Muscle of back (tissue), 11 donors: ENCODE measurements around the gene MARCHF2. TPM values are rescaled to one million over a fixed set of nuclear protein-coding genes. Genes with fewer than 3 reads are reported as not detected.

ENCODE experiments used
- DNase-seq, 3 donors: peaks; one replicate each; pipeline versions ENCODE4 v3.0.0 to v3.0.0-alpha.2; 2013
- polyA plus RNA-seq, 10 donors: library from polyadenylated mRNA; unstranded; fragments of 120-200 nt; gene quantifications; one replicate each; pipeline ENCODE4 v1.2.1, GENCODE V29; 2013; ENCODE audit not compliant: insufficient read length in 10 of 10

MARCHF2 gene
- polyA plus RNA-seq, 10 donors = 10.9 to 19.0 (median 14.3) TPM

DNA sequence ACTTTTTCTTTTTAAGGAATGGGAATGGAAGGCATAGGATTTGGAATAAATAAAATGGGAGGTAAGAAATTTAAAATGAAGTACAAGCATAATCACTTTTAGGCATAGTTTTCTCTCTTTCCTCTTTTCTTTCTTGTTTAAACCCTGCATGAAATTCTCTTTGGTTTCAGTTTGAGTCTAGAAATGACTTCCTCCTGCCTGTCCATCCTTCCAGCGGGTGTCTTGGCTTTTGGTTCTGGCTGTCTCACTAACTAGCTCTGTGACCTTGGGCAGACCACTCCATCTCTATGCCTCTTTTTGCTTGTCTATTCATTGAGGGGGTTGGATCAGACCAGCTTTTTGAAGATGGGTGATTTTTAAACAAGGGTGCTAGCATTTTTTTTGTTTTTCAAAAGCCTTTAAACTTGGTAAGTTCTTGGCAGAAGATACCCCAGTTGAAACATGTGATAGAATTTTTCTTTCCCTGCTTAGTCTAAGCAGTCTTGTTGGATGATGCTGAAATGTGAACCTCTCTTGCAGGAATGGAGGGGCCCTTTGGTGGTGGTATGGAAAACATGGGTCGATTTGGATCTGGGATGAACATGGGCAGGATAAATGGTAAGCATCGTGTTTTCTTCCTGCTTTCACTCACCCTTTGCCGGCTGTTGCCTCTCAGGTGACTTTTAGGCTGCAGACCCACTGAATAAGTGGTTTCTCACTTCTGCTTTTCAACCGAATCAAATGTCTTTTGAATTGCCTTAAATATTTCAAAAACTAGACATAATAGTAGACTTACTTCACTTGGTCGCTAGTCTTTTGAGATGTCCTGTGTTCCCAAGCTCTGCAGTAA is 60.8 kb downstream of the MARCHF2 start:
- no peak for DNase-seq

DNA sequence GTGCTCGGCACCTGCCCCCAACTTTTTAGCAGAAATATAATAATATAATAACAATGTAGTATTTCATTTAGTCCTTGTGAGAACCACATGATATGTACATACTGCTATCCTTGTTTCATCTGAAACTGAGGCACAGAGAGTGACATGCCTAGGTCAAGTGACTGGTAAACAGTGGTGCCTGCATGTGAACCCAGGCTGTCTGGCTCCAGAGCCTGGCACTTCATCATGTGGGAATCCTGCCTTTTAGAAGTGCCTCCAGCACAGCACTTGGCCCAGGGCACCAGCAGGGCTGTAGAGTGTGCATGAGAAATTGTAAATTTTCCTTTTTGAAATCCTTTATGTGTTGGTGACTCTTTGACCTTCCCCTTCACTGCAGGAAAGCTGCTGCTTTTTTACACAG is 61.9 kb downstream of the MARCHF2 start:
- no peak for DNase-seq

DNA sequence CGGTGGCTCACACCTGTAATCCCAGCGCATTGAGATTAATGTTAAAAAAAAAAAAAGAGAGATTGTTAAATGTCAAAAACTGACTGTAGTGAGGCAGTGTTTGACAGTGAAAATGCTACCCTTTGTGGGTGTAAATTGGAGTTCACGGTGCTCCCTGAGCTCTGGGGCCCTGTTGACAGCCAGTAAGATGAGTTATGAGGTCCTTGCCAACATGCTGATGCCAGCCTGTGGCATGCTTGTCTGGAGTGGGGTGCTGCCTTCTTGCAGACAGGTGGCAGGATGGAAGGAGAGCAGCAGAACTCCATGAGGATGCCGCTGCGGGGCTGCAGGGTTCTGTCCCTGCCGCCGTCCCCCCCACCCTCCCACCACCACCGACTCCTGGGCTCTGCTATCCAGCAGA is 63.4 kb downstream of the MARCHF2 start:
- DNase-seq = no peak

DNA sequence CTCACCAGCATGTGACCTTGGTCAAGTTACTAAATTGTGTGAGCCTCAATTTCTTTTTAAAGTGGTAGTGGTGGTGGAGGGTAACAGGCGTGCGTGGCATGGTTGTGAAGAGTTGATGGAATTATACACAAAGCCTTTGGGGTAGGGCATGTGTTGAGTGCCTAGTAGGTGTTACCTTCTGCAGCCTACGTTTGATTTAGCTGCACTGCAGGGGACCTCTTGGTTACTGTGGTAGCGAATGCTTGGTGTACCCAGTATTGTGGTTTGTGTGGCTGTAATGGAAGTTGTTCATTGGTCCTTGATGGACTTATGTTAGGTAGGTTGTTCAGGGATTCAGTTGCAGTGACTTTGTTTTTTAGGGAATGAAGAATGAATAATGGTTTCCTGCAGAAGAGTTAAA is 64.8 kb downstream of the MARCHF2 start:
- no peak for DNase-seq

DNA sequence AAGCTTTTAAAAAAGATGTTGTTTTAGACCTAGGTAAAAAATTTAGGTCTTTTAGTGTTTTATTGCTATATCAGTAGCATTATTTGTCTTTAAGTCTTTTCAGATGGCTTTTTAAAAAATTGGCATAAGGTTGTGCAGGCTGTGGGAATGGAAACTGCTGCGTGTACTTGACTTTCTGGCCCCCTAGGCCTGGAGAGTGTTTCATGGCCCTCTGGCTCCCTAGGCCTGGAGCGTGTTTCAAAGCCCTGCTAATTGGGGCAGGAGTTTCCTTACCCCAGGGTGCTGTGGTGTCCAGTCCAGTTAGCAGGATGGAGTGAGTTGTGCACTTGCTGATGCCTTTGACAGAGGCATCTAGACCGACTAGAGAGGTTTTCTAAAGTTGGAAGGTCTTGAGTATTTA is 65.5 kb downstream of the MARCHF2 start:
- peak in 1 of 3 donors; percentile 48 for DNase-seq

DNA sequence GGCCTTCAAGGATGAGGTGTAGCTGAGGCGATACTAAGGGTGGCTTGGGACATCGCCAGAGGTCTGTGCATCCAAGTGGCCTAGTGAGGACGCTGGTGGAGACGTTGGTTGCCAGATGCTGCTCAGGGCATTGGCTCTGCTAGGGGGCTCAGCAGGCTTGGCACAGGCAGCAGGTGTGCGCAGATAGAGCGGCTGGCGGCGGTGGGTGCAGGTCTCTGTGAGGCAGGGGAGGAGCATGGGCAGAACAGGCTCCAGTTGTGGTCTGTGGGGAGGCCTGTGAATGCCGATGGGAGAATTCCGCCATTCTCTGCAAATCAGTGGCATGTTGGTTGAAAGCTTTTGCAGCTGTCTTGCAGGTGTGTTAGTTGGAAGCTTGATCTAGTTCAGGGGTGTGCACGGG is 68.1 kb downstream of the MARCHF2 start:
- no peak for DNase-seq

DNA sequence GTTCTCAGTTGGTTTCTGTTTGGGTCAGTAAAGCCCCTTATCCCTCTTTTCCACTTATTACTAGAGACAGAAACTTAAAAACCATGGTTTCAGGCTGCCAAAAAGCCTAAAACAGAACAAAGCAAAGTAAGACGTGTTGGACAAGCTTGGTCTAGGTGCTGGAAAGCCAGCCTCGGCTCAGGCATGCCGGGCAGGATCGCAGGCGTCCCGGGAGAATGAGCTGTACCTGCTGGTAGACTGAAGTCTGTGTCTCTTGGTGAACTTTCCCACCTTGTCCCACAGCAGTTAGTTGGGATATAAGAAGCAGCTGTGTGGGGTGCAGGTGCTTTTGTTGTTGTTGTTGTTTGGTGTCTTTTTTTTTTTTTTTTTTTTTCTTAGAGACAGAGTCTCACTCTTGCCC is 68.5 kb downstream of the MARCHF2 start:
- no peak for DNase-seq

DNA sequence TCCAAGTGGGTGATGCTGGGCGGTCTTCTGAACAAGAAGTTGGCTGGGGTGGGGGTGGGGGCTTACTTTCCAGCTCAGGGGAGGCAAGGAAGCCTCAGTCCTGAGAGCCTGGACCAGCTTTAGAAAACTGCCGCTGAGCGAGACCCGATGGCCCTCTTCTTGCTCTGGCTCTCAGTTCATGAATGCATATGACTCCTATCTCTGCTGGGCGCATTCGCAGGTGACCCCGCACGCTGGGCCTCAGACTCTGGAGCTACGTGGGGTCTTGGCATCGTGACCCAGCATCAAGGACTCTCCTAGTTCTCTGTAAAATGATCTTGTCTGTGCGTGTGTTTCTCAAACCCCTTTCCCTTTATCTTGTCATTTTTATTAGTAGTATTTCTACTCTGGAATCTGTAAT is 69.6 kb downstream of the MARCHF2 start:
- no peak for DNase-seq

DNA sequence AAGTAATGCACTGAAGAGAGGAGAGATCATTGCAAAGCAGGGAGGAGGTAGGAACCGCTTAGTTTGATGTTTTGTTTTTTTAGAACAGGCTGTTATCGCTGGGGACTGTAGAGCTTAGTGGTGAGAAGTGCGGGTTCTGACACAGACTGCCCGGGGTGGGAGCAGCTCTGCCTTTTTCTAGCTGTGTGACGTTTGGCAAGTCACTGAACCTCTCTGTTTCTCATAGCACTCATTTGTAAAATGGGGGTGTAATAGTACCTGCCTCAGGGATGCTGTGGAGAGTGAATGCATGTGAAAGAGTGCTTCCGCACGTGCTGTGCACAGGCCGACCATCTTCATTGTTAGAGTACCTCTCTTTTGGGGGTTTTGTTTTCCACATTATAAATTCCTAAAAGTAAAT is 70.1 kb downstream of the MARCHF2 start:
- DNase-seq = no peak

DNA sequence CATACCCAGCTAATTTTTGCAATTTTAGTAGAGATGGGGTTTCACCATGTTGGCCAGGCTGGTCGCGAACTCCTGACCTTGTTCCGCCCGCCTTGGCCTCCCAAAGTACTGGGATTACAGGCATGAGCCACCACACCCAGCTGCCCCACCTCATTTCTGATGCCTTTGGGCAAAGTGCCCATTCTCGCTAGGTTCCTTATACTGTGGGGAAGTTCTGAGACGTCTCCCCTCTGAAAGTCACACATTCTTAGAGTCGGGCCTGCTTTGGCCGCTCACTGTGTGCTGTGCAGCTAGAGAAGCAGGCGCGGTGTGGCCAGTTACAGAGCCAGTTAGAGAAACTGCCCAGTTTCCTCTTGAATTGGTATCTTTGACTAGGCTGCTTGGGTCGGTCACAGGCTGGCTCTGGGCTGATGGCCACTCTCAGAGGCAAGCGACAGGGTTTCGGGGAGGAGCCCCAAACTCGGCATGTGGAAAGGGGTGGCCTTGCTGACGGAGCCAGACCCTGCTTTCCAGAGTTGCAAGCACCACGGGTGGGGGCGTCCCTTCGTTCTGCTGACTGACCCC is 71.3 kb downstream of the MARCHF2 start:
- no peak for DNase-seq

DNA sequence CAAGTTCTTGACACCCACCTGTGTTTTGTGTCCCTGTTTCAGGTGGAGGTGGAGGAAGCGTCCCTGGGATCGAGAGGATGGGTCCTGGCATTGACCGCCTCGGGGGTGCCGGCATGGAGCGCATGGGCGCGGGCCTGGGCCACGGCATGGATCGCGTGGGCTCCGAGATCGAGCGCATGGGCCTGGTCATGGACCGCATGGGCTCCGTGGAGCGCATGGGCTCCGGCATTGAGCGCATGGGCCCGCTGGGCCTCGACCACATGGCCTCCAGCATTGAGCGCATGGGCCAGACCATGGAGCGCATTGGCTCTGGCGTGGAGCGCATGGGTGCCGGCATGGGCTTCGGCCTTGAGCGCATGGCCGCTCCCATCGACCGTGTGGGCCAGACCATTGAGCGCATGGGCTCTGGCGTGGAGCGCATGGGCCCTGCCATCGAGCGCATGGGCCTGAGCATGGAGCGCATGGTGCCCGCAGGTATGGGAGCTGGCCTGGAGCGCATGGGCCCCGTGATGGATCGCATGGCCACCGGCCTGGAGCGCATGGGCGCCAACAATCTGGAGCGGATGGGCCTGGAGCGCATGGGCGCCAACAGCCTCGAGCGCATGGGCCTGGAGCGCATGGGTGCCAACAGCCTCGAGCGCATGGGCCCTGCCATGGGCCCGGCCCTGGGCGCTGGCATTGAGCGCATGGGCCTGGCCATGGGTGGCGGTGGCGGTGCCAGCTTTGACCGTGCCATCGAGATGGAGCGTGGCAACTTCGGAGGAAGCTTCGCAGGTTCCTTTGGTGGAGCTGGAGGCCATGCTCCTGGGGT is 72.7 kb downstream of the MARCHF2 start:
- no peak for DNase-seq

DNA sequence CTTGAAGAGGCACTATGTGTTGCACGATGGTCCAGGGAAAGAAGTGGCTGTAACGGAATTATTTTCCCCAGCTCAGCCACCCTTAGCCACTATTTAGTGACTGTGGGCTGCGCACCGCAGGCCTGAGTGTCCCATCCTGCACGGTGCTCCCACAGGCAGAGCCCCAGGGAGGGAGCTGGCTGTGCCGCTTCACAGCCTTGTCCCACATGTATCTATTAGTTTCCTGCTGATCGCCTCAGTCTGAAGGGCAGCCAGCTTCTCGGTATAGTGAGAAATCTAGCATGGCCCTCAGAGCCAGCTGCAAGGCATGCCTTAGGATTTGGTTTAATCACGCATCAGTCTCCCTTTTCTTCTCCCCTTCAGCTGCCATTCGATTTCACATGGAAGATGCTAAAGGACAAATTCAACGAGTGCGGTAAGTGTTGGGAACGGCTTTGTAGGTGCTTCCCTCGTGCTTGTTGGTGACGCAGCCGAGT is 73.6 kb downstream of the MARCHF2 start:
- DNase-seq = no peak

DNA sequence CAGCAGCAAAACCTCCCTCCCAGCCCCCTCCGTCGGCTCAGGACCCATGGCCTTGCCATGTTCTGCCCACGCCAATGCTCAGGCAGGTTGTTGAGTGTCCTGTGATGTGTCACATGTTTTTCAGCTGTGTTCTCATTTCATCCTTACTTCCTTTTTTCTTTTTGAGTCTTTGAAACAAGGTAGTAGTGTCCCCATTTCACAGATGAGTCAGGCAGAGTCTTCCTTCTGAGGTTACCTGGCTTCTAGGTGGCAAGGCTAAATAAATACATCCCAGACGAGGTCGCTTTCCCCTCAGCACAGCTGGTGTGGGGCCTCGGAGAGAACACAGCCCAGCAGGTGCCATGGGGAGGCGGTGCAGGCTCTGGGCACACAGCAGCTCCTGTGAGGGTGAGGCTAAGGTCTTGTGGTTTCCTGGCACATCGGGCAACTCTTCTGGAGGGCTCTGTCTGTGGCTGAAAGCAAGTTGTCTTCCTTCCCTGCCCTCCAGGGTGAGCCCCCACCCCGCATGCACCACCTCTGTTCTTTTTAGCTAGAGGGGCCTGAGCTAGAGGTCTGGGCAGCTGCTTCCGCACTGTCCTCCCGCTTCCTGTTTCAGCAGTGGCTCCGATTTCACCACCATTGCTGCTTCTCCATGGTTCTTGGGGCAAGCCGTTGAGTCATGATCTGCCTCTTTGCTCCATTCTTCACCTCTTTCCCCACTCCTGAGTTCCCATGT is 74.2 kb downstream of the MARCHF2 start:
- peak in 1 of 3 donors; percentile 50 for DNase-seq

DNA sequence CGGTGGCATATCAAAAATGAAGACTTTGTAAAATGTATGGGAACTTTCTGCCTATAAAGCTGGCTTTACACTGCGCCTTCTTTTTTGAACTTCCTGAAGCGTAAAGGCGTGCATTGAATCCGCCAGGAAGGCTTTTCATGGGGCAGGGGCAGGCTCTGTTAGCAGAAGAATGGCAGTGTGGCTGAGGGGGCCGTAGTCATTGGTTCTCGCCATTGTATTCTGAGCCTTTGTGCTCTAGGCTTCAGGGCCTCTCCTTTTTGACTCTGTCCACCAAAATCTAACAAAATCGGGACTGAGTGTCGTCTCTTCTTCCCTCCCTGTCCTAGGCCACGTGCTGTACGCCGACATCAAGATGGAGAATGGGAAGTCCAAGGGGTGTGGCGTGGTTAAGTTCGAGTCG is 75.3 kb downstream of the MARCHF2 start:
- no peak for DNase-seq

Other genes with a start within 250 kb of the MARCHF2 start
- 10 to 100 TPM; 10.3 to 17.7 (median 14.1) TPM for gene CERS4, start 203.9 kb upstream of the MARCHF2 start, polyA plus RNA-seq
- 10 to 100 TPM; 15.8 to 27.2 (median 19.7) TPM for gene CD320, start 104.9 kb upstream of the MARCHF2 start, polyA plus RNA-seq
- 10 to 100 TPM; 26.3 to 56.8 (median 43.9) TPM for gene NDUFA7, start 91.9 kb upstream of the MARCHF2 start, polyA plus RNA-seq
- 100 to 1,000 TPM; 460 to 776 (median 571) TPM for gene RPS28, start 91.8 kb upstream of the MARCHF2 start, polyA plus RNA-seq
- 10 to 100 TPM in 5 of 10 donors, 1 to 10 TPM in 5; 5.1 to 14.8 (median 9.6) TPM for gene KANK3, start 70.0 kb upstream of the MARCHF2 start, polyA plus RNA-seq
- gene ANGPTL4, start 49.1 kb upstream of the MARCHF2 start, polyA plus RNA-seq = 1 to 10 TPM in 9 of 10 donors, under 1 TPM in 1; 0.79 to 2.8 (median 2.0) TPM
- gene RAB11B, start 22.9 kb upstream of the MARCHF2 start, polyA plus RNA-seq = 10 to 100 TPM; 55.9 to 90.1 (median 66.8) TPM
- 100 to 1,000 TPM; 162 to 259 (median 182) TPM for gene HNRNPM, start 31.7 kb downstream of the MARCHF2 start, polyA plus RNA-seq
- 1 to 10 TPM in 7 of 10 donors, under 1 TPM in 3; 0.62 to 2.4 (median 1.9) TPM for gene PRAM1, start 89.3 kb downstream of the MARCHF2 start, polyA plus RNA-seq
- gene ZNF414, start 100.9 kb downstream of the MARCHF2 start, polyA plus RNA-seq = 10 to 100 TPM; 10.9 to 18.1 (median 12.9) TPM
- gene MYO1F, start 164.1 kb downstream of the MARCHF2 start, polyA plus RNA-seq = 10 to 100 TPM in 1 of 10 donors, 1 to 10 TPM in 9; 3.4 to 13.7 (median 5.8) TPM
- gene ADAMTS10, start 197.4 kb downstream of the MARCHF2 start, polyA plus RNA-seq = 10 to 100 TPM; 20.0 to 52.9 (median 31.1) TPM
- gene NFILZ, start 217.3 kb downstream of the MARCHF2 start, polyA plus RNA-seq = not detected